ENCODE data around the gene XRN2.

GRCh38 chr20:21390768-21391167 is 87.6 kb downstream of the XRN2 start:
- no peak for TF ChIP-seq POLR2A (IDR thresholded peaks at IDR 0.05; ENCODE audit: low read length)
- no peak for TF ChIP-seq GATA1 (IDR thresholded peaks at IDR 0.05; ENCODE audit: low read depth, low read length)

Measured in erythroblast (primary cell).